SK-N-SH (cell line): ENCODE results near the gene C1QTNF3. TPM values are rescaled to one million over a fixed set of nuclear protein-coding genes. Genes with fewer than 3 reads are reported as not detected.
"Not testable (repeated sequence)": the region's sequence is repeated elsewhere in the genome, so short reads cannot be mapped to it uniquely, and the experiment has no call there.

Experiments
- CTCF ChIA-PET: fragments of 300-600, 350-600 bp; formaldehyde crosslinking; extraction: SDS; loops from one replicate; lab custom pipeline; 2021; lab: Yijun Ruan, JAX
- POLR2A ChIA-PET: fragments of 350-600 bp; sonication (Branson Sonifier 250); formaldehyde crosslinking; extraction: SDS; loops from one replicate; lab custom pipeline; 2020; ENCODE audit warnings: antibody characterized with exemption, inconsistent platforms; lab: Yijun Ruan, JAX
- DNase-seq: peaks from one replicate; pipeline ENCODE4 v3.0.0; 2012
- H2AFZ ChIP-seq: fragments of 200-600 bp; sonication (generic); 2 replicates; pipeline ENCODE4 v1.8.1; 2016; ENCODE audit warnings: antibody characterized with exemption, mild to moderate bottlenecking, low read depth
- H3F3A ChIP-seq: fragments of 200-600 bp; sonication (generic); replicated peaks from 2 replicates; pipeline ENCODE3; 2016; ENCODE audit warnings: antibody characterized with exemption, mild to moderate bottlenecking; ENCODE audit not compliant: insufficient read depth
- H3K27ac ChIP-seq, 2 experiments: fragments of 200-500 bp in 1 of 2; fragments of 200-600 bp in 1 of 2; sonication (Bioruptor generic) in 1 of 2; sonication (generic), shearing (Covaris generic) in 1 of 2; 2 replicates each; pipeline versions ENCODE4 v1.5.1 to v1.6.1; 2014 to 2016; ENCODE audit warnings: low read depth in 2 of 2, inconsistent platforms in 1 of 2, low read length in 1 of 2, mild to moderate bottlenecking in 1 of 2, mixed read lengths in 1 of 2
- H3K27me3 ChIP-seq: fragments of 200-600 bp; sonication (generic), shearing (Covaris generic); 2 replicates; pipeline ENCODE4 v1.6.1; 2016; ENCODE audit warnings: mixed run types; ENCODE audit not compliant: insufficient read depth
- H3K36me3 ChIP-seq, 2 experiments: fragments of 200-500 bp in 1 of 2; fragments of 200-600 bp in 1 of 2; sonication (Bioruptor generic) in 1 of 2; sonication (generic) in 1 of 2; replicated peaks in 1 of 2; 2 replicates each; pipeline versions ENCODE3 to v1.5.1; 2014 to 2016; ENCODE audit warnings: low read length in 1 of 2, mild to moderate bottlenecking in 1 of 2; ENCODE audit not compliant: insufficient read depth in 2 of 2, control insufficient read depth in 1 of 2
- H3K4me1 ChIP-seq, 2 experiments: fragments of 200-500 bp in 1 of 2; fragments of 200-600 bp in 1 of 2; sonication (Bioruptor generic) in 1 of 2; sonication (generic), shearing (Covaris generic) in 1 of 2; 2 replicates each; pipeline versions ENCODE4 v1.5.1 to v1.6.1; 2014 to 2016; ENCODE audit warnings: low read depth in 1 of 2, low read length in 1 of 2, mixed run types in 1 of 2; ENCODE audit not compliant: insufficient read depth in 2 of 2, control insufficient read depth in 1 of 2
- H3K4me2 ChIP-seq: fragments of 200-600 bp; sonication (generic), shearing (Covaris generic); 2 replicates; pipeline ENCODE4 v1.6.1; 2017; ENCODE audit warnings: mixed run types
- H3K4me3 ChIP-seq, 2 experiments: fragments of 200-500 bp in 1 of 2; fragments of 200-600 bp in 1 of 2; sonication (Bioruptor generic) in 1 of 2; sonication (generic), shearing (Covaris generic) in 1 of 2; 2 replicates each; pipeline versions ENCODE4 v1.5.1 to v1.8.1; 2014 to 2016; ENCODE audit warnings: low read depth in 2 of 2, inconsistent platforms in 1 of 2, low read length in 1 of 2, mild to moderate bottlenecking in 1 of 2, mixed read lengths in 1 of 2, moderate library complexity in 1 of 2
- H3K79me2 ChIP-seq: fragments of 200-600 bp; sonication (generic); 2 replicates; pipeline ENCODE4 v1.8.1; 2017; ENCODE audit warnings: mild to moderate bottlenecking; ENCODE audit not compliant: insufficient read depth
- H3K9ac ChIP-seq: fragments of 200-600 bp; sonication (generic); 2 replicates; pipeline ENCODE4 v1.6.1; 2017; ENCODE audit warnings: mixed run types
- H3K9me2 ChIP-seq: fragments of 200-600 bp; sonication (generic); 2 replicates; pipeline ENCODE4 v1.6.1; 2017; ENCODE audit warnings: mixed run types
- H3K9me3 ChIP-seq: fragments of 200-600 bp; sonication (generic); 2 replicates; pipeline ENCODE4 v1.6.1; 2017; ENCODE audit warnings: mixed run types, mild to moderate bottlenecking, moderate library complexity
- H4K20me1 ChIP-seq: fragments of 200-600 bp; sonication (generic); 2 replicates; pipeline ENCODE4 v1.6.1; 2017; ENCODE audit warnings: mild to moderate bottlenecking, mixed run types; ENCODE audit not compliant: insufficient read depth
- CHD2 ChIP-seq: fragments of 150-350 bp; IDR thresholded peaks from 2 replicates; pipeline ENCODE4 v1.6.1; 2018; ENCODE audit warnings: low read length; ENCODE audit not compliant: partially characterized antibody
- ELF1 ChIP-seq: IDR thresholded peaks from 2 replicates; pipeline ENCODE4 v1.4.0; 2012
- MEF2A ChIP-seq: IDR thresholded peaks from 2 replicates; pipeline ENCODE4 v1.4.0; 2012; ENCODE audit warnings: low read depth, borderline replicate concordance
- RAD21 ChIP-seq: IDR thresholded peaks from 2 replicates; pipeline ENCODE4 v1.6.1; 2012; ENCODE audit warnings: mild to moderate bottlenecking, low read length
- RCOR1 ChIP-seq: fragments of 150-350 bp; IDR thresholded peaks from 2 replicates; pipeline ENCODE4 v1.6.1; 2017; ENCODE audit warnings: antibody characterized with exemption, low read length
- SIN3A ChIP-seq: IDR thresholded peaks from 2 replicates; pipeline ENCODE4 v1.6.1; 2012; ENCODE audit warnings: low read depth, mild to moderate bottlenecking, low read length, moderate library complexity, borderline replicate concordance
- WGBS: methylation state at CpG from one replicate; pipeline ENCODE4 v1.1.6; 2017; ENCODE audit warnings: low lambda C conversion rate; 5-methylcytosine and 5-hydroxymethylcytosine counted together
- polyA plus RNA-seq, 3 experiments: library from polyadenylated mRNA; depleted of rRNA; stranded (reverse); fragments of >200 nt; gene quantifications; 2 replicates each; pipeline ENCODE4 v1.2.3, GENCODE V29; 2012
- TF ChIP-seq, protein P1 (sequence below): IDR thresholded peaks from 2 replicates; pipeline ENCODE4; 2012
- TF ChIP-seq, protein P2 (sequence below): IDR thresholded peaks from 2 replicates; pipeline ENCODE4 v1.4.0; 2012; ENCODE audit warnings: low read depth, borderline replicate concordance
- TF ChIP-seq, protein P3 (sequence below): fragments of 200-600 bp; sonication (generic); IDR thresholded peaks from 2 replicates; pipeline ENCODE4 v1.6.1; 2017; ENCODE audit warnings: antibody characterized with exemption, mild to moderate bottlenecking, moderate library complexity

Gene C1QTNF3
- polyA plus RNA-seq, 1 of the 3 experiments (the other 2 are of a cell fraction) = 1.5 TPM

DNA sequence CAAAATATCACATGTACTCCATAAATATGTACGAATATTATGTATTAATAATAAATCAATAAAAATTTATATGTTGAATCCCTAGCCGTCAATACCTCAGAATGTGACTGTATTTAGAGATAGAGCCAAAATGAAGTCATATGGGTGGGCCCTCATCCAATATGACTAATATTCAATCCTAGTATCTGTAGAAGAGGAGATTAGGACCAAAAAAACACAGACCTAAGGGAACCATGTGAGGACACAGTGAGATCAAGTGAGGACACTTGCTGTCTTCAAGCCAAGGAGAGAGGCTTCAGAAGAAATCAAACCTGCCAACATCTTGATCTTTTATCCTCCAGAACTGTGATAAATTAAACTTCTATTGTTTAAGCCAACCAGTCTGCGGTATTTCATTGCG, 31.5 kb downstream of the C1QTNF3 start:
- ChIA-PET CTCF (no interaction called here), POLR2A (no interaction called here)
- Histone ChIP-seq H3F3A (peaks cover 36% of the 10 kb centered on the region), H3K4me3 (no peak overlapping the region), H3K36me3 (no peaks in the 10 kb centered on the region), H4K20me1 (no peaks in the 10 kb centered on the region), H3K79me2 (peaks cover 7% of the 10 kb centered on the region), H3K9ac (no peak overlapping the region), H3K9me2 (no peaks in the 10 kb centered on the region), H3K9me3 (no peaks in the 10 kb centered on the region), H3K27ac (no peak overlapping the region), H3K4me2 (no peak overlapping the region), H3K27me3 (no peaks in the 10 kb centered on the region), H2AFZ (no peak overlapping the region), H3K4me1 (peaks cover 8 to 9% of the 10 kb centered on the region in 2 experiments)
- TF ChIP-seq ELF1 (no peak), SIN3A (no peak), CHD2 (no peak), RCOR1 (no peak), MEF2A (no peak), RAD21 (no peak)
- TF ChIP-seq, protein P1, sequence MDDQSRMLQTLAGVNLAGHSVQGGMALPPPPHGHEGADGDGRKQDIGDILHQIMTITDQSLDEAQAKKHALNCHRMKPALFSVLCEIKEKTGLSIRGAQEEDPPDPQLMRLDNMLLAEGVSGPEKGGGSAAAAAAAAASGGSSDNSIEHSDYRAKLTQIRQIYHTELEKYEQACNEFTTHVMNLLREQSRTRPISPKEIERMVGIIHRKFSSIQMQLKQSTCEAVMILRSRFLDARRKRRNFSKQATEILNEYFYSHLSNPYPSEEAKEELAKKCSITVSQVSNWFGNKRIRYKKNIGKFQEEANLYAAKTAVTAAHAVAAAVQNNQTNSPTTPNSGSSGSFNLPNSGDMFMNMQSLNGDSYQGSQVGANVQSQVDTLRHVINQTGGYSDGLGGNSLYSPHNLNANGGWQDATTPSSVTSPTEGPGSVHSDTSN = no peak
- TF ChIP-seq, protein P2, sequence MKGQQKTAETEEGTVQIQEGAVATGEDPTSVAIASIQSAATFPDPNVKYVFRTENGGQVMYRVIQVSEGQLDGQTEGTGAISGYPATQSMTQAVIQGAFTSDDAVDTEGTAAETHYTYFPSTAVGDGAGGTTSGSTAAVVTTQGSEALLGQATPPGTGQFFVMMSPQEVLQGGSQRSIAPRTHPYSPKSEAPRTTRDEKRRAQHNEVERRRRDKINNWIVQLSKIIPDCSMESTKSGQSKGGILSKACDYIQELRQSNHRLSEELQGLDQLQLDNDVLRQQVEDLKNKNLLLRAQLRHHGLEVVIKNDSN = no peak
- TF ChIP-seq, protein P3, sequence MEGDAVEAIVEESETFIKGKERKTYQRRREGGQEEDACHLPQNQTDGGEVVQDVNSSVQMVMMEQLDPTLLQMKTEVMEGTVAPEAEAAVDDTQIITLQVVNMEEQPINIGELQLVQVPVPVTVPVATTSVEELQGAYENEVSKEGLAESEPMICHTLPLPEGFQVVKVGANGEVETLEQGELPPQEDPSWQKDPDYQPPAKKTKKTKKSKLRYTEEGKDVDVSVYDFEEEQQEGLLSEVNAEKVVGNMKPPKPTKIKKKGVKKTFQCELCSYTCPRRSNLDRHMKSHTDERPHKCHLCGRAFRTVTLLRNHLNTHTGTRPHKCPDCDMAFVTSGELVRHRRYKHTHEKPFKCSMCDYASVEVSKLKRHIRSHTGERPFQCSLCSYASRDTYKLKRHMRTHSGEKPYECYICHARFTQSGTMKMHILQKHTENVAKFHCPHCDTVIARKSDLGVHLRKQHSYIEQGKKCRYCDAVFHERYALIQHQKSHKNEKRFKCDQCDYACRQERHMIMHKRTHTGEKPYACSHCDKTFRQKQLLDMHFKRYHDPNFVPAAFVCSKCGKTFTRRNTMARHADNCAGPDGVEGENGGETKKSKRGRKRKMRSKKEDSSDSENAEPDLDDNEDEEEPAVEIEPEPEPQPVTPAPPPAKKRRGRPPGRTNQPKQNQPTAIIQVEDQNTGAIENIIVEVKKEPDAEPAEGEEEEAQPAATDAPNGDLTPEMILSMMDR = no peak
- 93% methylated on average over 4 of the region's 4 CpGs for WGBS
- DNase-seq = no peak

DNA sequence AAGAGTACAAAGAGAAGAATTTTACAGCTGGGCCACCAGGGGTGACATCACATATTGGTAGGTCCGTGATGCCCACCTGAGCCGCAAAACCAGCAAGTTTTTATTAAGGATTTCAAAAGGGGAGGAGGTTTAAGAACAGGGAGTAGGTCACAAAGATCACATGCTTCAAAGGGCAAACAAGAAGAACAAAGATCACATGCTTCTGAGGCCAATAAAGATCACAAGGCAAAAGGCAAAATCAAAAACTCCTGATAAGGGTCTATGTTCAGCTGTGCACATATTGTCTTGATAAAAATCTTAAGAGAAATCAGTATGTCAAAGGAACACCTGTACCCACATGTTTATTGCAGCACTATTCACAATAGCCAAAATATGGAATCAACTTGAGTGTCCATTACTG, 32.9 kb downstream of the C1QTNF3 start:
- peaks cover 36% of the 10 kb centered on the region for H3F3A ChIP-seq
- H3K4me3 ChIP-seq, H3K4me2 ChIP-seq, H3K9me3 ChIP-seq, POLR2A ChIA-PET, H4K20me1 ChIP-seq, H3K9ac ChIP-seq, DNase-seq, CTCF ChIA-PET, H2AFZ ChIP-seq, H3K27me3 ChIP-seq, H3K9me2 ChIP-seq, H3K36me3 ChIP-seq: not testable (repeated sequence)
- WGBS = 93% methylated on average over 2 of the region's 2 CpGs
- peaks cover 8 to 11% of the 10 kb centered on the region in 2 experiments for H3K4me1 ChIP-seq
- H3K79me2 ChIP-seq = peaks cover 14% of the 10 kb centered on the region
- peak overlapping the region in 1 of 2 experiments; percentile 89; a peak in 1 of 4 replicates for H3K27ac ChIP-seq
